HG03025 (cell line): ENCODE measurements around the gene ENAH.

ENCODE experiments used
- ATAC-seq: cut with Tn5 transposase; IDR thresholded peaks from one replicate; pipeline ENCODE4 v1.9.1; 2021; ENCODE audit warnings: mild to moderate bottlenecking, moderate library complexity; ENCODE audit not compliant: unreplicated experiment, low FRiP score

Gene ENAH

DNA sequence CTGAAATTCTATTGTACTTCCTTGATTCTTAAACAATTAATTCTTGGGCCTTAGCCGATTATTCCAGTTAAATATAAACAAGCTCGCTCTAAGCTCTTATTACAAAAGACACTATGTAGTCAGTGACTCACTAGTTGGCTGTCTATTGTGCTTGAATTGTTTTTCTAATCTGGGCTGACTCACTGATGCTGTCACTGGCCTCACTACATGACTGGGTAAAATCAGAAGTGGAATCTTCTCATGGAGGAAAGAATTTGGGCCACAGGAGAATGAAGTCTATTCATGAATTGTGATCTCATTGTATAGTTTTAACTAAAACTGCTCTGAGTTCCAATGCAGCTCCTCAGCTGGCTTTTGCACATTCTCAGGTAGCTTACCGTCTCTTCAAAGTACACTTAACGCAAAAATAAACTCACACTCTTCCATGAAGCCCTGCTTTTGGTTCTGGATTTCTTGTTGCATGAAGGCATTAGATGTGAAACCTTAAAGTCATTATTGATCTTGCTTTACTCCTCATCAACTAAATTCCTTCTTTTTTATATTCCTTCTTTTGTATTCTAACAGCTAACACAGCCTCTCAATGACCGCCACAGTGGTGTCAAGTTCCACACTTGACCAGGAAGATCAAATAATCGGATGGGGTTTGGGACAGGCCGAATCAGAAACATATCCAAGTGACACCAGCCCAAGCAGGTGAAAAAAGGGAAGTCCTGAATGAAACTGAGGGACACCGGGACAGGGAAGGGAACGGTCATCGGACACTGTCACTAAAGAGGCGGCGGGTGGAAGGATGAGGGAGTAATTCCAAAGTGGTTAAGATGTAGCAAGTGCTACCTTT is 144.2 kb downstream of the ENAH start:
- ATAC-seq = no peak

GRCh38 chr1:225506727-225507126 is 146.2 kb downstream of the ENAH start:
- ATAC-seq = no peak

GRCh38 chr1:225504776-225505175 is 148.1 kb downstream of the ENAH start:
- no peak for ATAC-seq

- no peak for ATAC-seq
Observed at GRCh38 chr1:225500624-225501192, 152.2 kb downstream of the ENAH start.

DNA sequence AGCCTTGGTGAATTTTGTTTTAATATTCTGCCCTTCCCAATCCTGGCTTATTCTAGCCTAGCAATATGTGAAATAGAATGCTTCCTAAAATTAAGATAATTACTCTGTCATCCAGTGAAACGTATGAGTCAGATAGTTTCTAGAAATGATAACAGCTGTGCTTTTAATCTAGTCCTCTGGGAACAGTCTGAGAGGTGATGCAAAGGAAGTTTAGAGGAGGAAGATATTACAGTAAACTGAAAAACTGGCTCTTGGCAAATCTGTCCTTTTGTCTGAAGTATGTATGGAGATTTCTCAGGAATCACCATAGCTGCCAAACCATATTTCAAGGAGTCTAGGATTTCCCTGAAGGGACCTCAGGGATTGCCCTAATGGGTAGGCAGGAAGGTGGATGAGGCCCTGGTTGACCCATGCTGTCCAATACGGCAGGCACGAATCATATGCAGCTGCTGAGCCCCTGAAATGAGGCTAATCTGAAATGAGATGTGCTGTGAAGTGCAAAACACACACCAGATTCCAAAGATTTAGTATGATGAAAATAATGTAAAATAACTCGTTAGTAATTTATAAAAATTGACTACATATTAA is 154.3 kb downstream of the ENAH start:
- no peak for ATAC-seq

DNA sequence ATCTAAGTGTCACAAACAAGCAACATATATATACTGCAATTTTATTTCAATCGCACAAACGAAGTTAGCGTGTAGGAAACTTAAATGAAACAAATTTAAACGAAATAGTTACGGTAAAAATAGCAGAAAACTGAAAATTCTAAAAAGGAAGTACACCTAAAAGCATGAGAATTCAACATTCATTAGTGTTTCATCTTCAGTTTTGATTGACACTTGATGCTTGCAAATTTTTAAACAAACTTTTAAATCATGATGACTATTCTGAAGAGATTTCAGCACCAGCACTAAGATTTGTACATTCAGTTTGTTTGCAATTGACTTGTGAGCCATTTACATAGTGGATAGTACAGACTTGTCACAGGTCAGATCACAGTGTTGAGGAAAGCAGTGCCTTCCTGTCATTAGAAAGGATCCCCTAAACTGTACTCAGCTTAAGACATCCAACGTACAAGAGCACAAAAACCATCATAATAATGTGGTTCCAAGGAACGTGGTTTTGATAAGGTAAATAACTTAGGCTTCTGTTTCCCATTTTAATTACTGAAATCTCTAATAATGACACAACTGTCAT is 158.0 kb downstream of the ENAH start:
- no peak for ATAC-seq

- ATAC-seq = no peak
Observed at GRCh38 chr1:225493591-225494246, 159.2 kb downstream of the ENAH start.

- no peak for ATAC-seq
Observed at GRCh38 chr1:225488676-225489075, 164.2 kb downstream of the ENAH start.

- no peak for ATAC-seq
Observed at GRCh38 chr1:225486856-225487255, 166.1 kb downstream of the ENAH start.

GRCh38 chr1:225485991-225486530 is 166.9 kb downstream of the ENAH start:
- no peak for ATAC-seq

GRCh38 chr1:225485226-225485625 is 167.7 kb downstream of the ENAH start:
- no peak for ATAC-seq

DNA sequence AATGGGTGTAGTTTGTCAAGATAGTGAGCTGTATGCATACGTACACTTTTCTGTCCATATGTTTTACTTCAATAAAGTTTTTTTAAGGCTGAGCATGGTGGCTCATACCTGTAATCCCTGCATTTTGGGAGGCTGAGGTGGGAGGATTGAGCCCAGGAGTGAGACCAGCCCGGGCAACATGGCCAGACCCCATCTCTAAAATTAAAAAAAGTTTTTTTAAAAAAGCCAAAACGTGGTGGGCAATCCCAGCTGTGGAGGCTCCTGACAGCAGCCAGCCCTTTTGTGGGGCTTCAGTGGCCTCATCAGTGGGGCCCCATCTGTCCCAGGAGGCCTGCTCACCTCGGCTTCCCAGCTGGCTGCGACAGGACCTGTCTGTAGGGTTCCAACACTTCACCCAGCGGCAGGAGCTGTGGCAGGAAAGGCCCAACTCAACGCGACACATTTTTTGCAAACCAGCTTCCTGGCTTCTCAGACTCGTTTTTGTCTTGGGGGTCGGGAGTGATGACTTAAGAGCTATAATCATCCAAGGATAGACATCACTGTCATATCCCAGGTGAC is 168.2 kb downstream of the ENAH start:
- no peak for ATAC-seq

DNA sequence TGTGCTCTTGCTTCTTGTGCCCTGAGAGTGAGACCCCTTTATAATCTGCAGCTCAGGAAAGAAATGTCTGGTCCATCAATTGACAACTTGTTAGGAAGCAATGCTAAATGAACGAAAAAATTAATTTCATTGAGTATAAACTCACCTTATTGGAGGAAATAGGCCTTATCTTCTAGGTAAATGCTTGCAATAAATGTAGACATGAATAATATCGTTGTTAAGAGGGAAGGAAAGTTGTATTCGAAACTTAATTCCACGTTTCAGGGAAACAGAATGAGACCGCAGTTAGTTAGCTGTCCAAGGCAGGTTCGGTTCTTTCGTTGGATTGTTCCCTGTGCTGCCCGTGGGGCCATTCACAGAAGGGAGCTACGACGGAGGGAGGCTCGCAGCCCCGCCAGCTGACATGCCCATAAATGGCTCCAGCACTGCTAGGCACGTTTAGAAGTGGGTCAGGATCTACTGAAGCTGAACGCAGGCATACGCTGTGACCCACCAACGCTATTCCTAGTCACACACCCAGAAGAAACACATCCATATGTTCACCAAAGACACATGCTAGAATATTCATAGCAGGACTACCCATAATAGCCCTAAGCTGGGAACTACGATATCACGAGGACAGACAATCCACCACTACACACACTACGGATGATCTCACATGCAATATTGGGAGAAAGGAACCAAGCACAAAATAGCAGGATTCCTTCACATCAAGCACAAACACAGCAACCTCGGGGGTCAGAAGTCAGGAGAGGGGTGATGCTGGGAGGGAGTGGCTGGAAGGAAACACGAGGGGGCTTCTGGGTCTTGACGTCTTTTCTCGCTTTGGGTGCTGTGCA is 168.9 kb downstream of the ENAH start:
- no peak for ATAC-seq

- ATAC-seq = no peak
Observed at GRCh38 chr1:225482421-225482950, 170.4 kb downstream of the ENAH start.

- ATAC-seq = no peak
Observed at GRCh38 chr1:225481738-225482137, 171.2 kb downstream of the ENAH start.

DNA sequence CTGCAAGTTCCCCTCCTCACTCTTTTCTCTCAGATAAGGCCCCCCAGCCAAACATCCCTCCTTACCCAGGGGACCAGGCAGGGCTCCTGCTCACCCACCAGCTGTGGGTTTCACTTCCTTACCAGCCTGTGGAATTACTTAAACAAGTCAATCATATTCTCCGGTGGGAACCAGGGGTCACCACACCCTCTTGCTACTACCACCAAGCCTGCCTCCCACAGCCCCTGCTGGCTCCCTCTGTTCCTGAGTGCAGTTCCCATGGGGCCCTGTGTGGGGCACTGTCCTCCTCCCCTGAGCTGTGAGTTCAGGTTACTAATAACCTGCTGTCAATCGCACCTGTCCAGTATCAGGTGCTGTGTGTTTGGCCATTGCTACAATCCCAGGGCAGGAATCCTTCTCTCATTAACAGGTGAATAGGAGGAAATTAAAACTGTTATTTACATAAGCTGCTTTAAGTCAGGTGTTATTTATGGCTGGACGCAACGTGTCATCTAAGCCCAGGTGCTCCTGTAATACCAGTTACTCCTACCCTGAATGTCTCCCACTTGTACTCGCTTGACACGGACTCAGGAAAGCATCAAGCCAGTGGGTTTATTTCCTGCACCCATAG is 172.0 kb downstream of the ENAH start:
- peak; percentile 75 for ATAC-seq

GRCh38 chr1:225479996-225480720 is 172.8 kb downstream of the ENAH start:
- ATAC-seq = no peak

GRCh38 chr1:225479341-225479740 is 173.6 kb downstream of the ENAH start:
- ATAC-seq = no peak
